ENCODE data around the gene GARS1.

- TF ChIP-seq EZH2 (IDR thresholded peaks at IDR 0.05; ENCODE audit: insufficient read depth, low read length) = no peak
- TF ChIP-seq, protein P1, sequence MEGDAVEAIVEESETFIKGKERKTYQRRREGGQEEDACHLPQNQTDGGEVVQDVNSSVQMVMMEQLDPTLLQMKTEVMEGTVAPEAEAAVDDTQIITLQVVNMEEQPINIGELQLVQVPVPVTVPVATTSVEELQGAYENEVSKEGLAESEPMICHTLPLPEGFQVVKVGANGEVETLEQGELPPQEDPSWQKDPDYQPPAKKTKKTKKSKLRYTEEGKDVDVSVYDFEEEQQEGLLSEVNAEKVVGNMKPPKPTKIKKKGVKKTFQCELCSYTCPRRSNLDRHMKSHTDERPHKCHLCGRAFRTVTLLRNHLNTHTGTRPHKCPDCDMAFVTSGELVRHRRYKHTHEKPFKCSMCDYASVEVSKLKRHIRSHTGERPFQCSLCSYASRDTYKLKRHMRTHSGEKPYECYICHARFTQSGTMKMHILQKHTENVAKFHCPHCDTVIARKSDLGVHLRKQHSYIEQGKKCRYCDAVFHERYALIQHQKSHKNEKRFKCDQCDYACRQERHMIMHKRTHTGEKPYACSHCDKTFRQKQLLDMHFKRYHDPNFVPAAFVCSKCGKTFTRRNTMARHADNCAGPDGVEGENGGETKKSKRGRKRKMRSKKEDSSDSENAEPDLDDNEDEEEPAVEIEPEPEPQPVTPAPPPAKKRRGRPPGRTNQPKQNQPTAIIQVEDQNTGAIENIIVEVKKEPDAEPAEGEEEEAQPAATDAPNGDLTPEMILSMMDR (IDR thresholded peaks at IDR 0.05; ENCODE audit: insufficient read depth, low read depth, low read length) = no peak
Measured at GRCh38 chr7:30595436-30596013, 847 bp downstream of the GARS1 start.
